ENCODE measurements around the gene HBA1.

DNA sequence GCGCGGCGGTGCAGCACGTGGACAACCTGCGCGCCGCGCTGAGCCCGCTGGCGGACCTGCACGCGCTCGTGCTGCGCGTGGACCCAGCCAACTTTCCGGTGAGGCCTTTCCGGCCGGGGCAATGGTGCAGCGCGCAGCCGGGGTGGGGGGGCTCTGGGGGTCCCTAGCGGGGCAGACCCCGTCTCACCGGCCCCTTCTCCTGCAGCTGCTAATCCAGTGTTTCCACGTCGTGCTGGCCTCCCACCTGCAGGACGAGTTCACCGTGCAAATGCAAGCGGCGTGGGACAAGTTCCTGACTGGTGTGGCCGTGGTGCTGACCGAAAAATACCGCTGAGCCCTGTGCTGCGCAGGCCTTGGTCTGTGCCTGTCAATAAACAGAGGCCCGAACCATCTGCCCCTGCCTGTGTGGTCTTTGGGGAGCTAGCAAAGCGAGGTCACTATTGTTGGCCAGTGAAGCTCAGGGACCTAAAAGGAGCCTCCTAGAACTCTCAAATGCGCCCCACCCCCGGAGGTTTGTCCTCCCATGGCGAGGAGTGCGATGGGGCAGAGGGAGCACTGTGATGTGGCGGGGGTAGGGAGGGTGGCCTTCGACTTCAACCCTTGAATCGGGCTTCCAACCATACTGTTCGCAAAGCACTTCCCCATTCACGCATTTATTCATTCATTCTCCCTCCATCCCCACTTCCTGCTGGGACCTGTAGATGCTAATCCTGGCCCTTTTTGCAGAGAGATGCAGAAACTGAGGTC, 9.9 kb upstream of the HBA1 start:
- TF ChIP-seq, protein P1, sequence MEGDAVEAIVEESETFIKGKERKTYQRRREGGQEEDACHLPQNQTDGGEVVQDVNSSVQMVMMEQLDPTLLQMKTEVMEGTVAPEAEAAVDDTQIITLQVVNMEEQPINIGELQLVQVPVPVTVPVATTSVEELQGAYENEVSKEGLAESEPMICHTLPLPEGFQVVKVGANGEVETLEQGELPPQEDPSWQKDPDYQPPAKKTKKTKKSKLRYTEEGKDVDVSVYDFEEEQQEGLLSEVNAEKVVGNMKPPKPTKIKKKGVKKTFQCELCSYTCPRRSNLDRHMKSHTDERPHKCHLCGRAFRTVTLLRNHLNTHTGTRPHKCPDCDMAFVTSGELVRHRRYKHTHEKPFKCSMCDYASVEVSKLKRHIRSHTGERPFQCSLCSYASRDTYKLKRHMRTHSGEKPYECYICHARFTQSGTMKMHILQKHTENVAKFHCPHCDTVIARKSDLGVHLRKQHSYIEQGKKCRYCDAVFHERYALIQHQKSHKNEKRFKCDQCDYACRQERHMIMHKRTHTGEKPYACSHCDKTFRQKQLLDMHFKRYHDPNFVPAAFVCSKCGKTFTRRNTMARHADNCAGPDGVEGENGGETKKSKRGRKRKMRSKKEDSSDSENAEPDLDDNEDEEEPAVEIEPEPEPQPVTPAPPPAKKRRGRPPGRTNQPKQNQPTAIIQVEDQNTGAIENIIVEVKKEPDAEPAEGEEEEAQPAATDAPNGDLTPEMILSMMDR (conservative IDR thresholded peaks at IDR 0.05; ENCODE audit: low read depth, low read length) = no peak
- no peak for TF ChIP-seq EZH2 (IDR thresholded peaks at IDR 0.05; ENCODE audit: low read length, unreplicated experiment)
